Stimulated activated naive CD8-positive, alpha-beta T cell treated with anti-CD3 and anti-CD28 coated beads, Interleukin-15, Interleukin-2, amounts not matched to agents 100 U/mL and 50 U/mL, for 24 hours (primary cell): ENCODE measurements around the gene RHBDL1.

Experiments used
- ATAC-seq: fragments of 150-1000 bp; cut with Tn5 transposase; one replicate; pipeline ENCODE4 v1.10.0; 2021
- DNase-seq: peaks from one replicate; pipeline ENCODE4 v3.0.0; 2021

Gene RHBDL1

DNA sequence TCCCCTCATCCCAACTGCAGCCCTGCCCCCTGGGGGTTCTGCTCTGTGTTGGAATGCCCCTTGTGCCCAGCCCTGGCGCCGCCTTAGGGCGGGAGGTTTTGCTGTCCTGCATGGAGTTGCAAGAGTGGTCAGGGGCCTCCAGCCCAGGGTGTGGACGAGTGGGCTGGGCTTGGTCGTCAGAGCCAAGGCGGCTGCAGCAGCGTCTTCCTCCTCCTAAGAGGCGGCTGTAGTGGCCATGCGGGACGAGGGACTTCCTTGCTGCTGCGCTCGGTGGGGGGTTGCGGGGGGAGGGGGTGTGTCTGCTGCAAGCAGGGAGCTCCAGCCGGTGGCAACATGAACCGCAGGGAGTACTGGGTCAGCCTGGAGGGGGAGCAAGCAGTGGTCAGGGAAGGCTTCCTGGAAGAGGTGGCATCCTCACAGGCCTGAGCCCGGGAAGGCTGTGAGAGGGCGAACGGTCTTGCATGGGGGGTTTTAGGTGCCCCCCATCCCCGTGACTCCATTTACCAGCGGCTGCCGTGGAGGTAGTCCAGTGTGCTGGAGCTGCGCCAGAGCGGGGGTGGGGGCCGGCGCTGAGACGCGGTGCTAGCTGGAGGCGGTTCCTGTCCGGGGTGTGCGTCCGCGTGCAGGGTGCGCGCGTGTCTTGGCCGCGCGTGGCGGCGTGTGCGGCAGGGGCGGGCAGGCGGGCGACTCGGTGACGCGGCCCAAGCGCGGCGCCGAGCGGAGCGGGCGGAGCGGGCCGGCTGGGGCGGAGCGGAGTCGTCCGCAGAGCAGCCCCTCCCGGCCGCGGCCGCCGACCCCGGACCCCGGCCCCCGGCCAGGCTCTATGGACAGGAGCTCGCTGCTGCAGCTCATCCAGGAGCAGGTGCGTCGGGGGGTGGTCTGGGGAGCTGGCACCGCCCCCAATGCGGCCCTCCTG is at the start of gene RHBDL1:
RHBDL1 (plus strand) TSS at position 704 of the 916 bp plus-strand sequence; CDS start at position 824, 120 bp downstream.
- ATAC-seq (no peak), DNase-seq (no peak)

DNA sequence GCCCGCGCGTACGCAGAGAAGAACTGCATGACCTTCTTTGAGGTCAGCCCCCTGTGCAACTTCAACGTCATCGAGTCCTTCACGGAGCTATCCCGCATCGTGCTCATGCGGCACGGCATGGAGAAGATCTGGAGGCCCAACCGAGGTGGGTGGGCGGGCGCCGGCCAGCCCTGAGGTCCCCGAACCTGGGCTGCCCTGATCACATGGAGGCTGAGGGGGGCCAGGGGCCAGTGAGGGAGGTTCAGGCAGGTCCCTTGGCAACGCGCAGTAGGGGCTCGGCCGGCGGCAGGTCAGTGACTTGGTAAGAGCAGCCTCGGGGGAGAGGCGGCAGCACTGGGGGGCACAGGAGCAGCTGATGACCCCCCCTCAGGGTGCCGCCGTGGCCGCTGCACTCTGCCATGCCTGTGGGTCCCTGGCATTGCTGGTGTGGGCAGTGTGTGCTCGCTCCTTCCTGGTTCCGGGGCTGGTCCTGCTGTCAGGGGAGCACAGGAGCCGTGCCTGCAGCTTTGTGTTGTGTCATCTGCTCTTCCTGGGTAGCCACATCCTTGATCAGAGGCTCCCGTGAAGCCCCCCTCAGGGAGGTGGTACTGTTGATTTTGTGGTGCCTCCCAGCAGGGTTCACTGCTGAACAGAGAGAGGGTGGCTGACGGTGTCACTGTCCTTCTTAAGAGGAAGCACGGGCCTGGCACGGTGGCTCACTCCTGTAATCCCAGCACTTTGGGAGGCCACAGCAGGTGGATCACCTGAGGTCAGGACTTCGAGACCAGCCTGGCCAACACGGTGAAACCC is 49.3 kb upstream of the RHBDL1 start:
- ATAC-seq (no peak), DNase-seq (no peak)

DNA sequence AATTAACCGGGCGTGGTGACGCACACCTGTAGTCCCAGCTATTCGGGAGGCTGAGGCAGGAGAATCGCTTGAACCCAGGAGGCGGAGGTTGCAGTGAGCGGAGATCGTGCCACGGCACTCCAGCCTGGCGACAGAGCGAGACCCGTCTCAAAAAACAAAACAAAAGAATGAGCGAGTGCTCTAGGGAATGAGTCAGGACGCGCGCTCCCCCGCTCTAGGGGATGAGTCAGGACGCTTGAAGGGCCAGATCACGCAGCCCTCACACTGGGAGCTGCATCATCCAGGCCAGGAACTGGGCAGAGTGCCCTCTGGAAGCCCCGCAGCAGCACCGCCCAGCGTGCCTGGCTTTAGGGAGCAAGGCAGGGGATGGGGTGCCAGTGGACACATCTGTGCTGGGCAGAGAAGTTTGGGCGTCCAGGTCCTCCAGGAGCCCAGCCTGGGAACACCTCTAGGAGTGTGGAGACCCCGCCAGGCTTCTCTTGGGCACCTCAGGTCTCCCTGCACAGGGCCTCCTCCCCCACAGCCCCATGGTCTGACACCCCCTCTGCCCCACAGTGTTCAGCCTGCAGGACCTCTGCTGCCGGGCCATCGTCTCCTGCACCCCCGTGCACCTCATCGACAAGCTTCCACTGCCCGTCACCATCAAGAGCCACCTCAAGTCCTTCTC is 48.6 kb upstream of the RHBDL1 start:
- ATAC-seq = peak; percentile 13
- DNase-seq = no peak

DNA sequence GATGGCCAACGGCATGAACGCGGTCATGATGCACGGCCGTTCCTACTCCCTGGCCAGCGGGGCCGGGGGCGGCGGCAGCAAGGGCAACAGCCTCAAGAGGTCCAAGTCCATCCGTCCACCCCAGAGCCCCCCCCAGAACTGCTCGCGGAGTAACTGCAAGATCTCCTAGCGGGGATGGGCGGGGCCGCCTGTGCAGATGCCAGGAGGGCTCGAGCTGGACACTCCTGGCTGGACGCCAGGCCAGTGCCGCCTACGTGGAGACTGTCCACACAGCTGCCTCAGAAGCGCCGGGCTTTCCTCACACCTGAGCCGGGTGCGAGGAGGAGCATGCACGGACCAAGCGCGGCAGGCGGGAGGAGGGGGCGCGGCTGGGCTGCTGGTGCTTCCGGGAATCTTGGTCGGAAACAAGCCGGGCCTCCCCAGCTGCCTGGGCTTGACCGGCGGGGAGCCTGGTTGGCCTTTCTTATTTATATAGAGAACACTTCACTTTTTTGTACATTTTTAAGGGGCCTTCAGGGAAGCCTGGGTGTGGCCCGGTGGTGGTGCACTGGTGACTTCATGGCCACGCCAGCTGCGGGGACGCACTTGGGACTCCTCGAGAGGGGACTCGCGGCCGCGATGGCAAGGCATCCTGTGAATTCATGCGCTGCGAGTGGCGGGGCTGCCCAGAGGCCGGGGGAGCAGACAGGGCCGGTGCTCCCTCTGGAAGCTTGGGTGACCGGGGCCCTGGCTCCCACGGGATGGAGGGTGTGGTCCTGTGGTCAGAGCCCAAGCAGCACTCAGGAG is 47.8 kb upstream of the RHBDL1 start:
- ATAC-seq (no peak), DNase-seq (no peak)

GRCh38 chr16:628321-629061 is 47.0 kb upstream of the RHBDL1 start:
- no peak for ATAC-seq
- DNase-seq = no peak

DNA sequence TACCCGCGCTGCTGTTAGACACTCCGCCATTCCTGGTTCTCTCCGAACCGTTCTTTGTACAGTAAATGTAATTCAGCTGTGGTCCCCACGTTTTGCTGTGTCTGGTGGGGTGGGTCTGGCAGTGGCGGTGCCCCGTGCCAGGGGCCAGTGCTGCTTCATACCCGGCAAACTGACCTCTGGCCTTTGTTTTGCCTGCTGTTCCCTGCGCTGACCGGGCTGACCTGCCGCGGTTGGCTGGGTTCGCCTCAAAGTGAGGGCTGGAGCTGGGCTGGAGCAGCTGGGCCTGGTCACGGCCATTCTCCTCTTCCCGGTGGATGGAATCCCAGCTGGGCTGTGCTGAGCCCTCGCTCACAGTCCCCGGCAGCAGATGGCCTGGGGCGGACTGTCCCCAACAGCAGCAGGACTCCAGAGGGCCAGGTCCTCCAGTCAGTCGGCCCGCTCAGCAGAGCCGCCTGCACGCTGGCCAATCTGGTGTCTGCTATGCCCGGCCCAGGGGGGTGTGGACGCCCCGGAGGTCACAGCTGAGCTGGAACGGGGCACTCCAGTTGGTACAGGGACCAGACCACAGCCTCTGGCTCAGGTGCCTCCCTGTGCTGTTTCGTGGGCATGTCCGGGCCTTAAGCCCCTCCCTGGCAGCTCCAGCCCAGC is 46.2 kb upstream of the RHBDL1 start:
- ATAC-seq = no peak

GRCh38 chr16:629833-630248 is 45.6 kb upstream of the RHBDL1 start:
- ATAC-seq = no peak
- no peak for DNase-seq

More for the DNA sequence above, 46.2 kb upstream of the RHBDL1 start:
- no peak for DNase-seq

DNA sequence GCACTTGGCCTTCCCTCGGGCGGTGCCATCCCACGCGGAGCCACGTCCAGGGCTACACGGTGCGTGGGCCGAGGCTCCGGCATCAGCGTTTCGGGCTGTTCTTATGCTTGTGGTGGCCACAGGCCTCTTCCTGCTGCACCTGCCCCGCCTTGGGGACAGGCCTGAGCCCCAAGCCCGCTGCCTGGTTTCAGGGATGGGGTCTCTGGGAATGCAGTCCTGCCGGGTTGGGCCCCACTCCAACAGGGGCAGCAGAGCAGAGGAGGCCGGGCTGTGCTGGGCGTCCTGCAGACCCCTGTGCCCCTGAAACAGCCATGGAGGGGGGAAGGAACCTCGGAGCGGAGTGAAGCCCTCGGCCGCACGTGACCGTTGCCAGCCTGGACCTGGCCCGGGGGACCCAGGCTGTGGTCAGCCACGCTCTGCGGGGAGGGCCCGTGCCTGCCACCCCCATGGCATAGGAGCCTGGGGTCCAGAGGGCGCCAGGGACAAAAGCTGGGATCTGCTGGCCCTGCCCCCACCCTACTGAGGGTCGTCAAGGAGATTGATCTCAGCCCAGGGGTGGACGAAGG is 45.1 kb upstream of the RHBDL1 start:
- DNase-seq (no peak), ATAC-seq (no peak)

GRCh38 chr16:630815-631405 is 44.6 kb upstream of the RHBDL1 start, which contains the start of gene WFIKKN1:
WFIKKN1 (plus strand) TSS chr16:630985; CDS start chr16:631254, 269 bp downstream.
- DNase-seq (no peak), ATAC-seq (no peak)

GRCh38 chr16:631808-632358 is 43.6 kb upstream of the RHBDL1 start:
- DNase-seq = no peak
- ATAC-seq = no peak

- no peak for ATAC-seq
- no peak for DNase-seq
These were observed 42.8 kb upstream of the RHBDL1 start for GRCh38 chr16:632486-633335.

GRCh38 chr16:633336-634050 is 42.0 kb upstream of the RHBDL1 start:
- DNase-seq (no peak), ATAC-seq (no peak)

- ATAC-seq (no peak), DNase-seq (no peak)
These were observed 41.3 kb upstream of the RHBDL1 start for GRCh38 chr16:634051-634670.

DNA sequence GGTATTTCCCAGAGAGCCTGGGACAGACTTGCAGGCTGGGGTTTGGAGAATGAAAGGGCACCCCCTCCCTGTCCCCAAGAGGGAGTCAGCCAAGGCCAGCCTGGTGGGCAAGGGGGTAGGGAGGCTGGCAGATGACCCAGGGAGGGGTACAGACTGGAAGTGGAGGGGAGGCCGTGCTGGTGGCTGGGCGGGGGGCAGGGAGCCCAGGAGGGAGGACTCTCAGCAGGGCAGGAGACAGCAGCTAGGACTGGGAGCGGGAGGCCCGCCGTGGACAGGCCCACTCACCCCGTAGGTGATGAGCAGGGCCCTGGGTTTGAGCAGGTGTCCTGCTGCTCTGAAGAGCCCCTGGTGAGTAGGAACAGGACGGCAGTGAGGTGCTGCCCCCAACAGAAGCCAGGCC is 40.5 kb upstream of the RHBDL1 start:
- no peak for ATAC-seq
- no peak for DNase-seq

GRCh38 chr16:635573-636205 is 39.8 kb upstream of the RHBDL1 start:
- DNase-seq (no peak), ATAC-seq (no peak)

- ATAC-seq (peak; percentile 89), DNase-seq (peak; percentile 93)
These were observed 39.0 kb upstream of the RHBDL1 start, which contains the start of gene METTL26 for GRCh38 chr16:636206-637080. METTL26 (minus strand) TSS chr16:636305; CDS start chr16:636290, 15 bp downstream.
